Left lung (tissue), 10 donors: ENCODE measurements around the gene GORASP2. TPM values are rescaled to one million over a fixed set of nuclear protein-coding genes. Genes with fewer than 3 reads are reported as not detected.
"Not testable (repeated sequence)": the region's sequence is repeated elsewhere in the genome, so short reads cannot be mapped to it uniquely, and the experiment has no call there.

ENCODE experiments used
- ATAC-seq: fragments of 200-7000 bp; cut with Tn5 transposase; one replicate; pipeline ENCODE4 v1.9.1; 2020; ENCODE audit warnings: moderate library complexity
- DNase-seq, 4 donors: peaks; one replicate each; pipeline ENCODE4 v3.0.0-alpha.2; 2013 to 2020
- H3K27ac ChIP-seq, 2 donors: fragments of 200-600 bp; sonication (generic) in 1 of 2; one replicate each; pipeline versions ENCODE4 v1.5.0 to v1.8.0; 2020 to 2021
- H3K27me3 ChIP-seq, 2 donors: fragments of 200-600 bp; sonication (generic) in 1 of 2; one replicate each; pipeline versions ENCODE4 v1.5.0 to v1.8.0; 2020 to 2021
- H3K36me3 ChIP-seq, 2 donors: fragments of 200-600 bp; sonication (generic) in 1 of 2; one replicate each; pipeline versions ENCODE4 v1.5.0 to v1.8.0; 2020 to 2021
- H3K4me1 ChIP-seq, 2 donors: fragments of 200-600 bp; one replicate each; pipeline ENCODE4 v1.8.0; 2021
- H3K4me3 ChIP-seq, 2 donors: fragments of 200-600 bp; sonication (generic) in 1 of 2; one replicate each; pipeline versions ENCODE4 v1.5.0 to v1.8.0; 2020 to 2021; ENCODE audit warnings: mild to moderate bottlenecking in 1 of 2
- H3K9me3 ChIP-seq, 2 donors: fragments of 200-600 bp; sonication (generic) in 1 of 2; one replicate each; pipeline versions ENCODE4 v1.5.0 to v1.8.0; 2020 to 2021
- CTCF ChIP-seq, 2 donors: fragments of 200-600 bp; sonication (generic) in 1 of 2; IDR thresholded peaks; one replicate each; pipeline versions ENCODE4 v1.5.0 to v1.8.0; 2021; ENCODE audit warnings: antibody characterized with exemption in 2 of 2
- intact Hi-C, 2 donors: fragments of 100-400 bp; cut with DNase I; formaldehyde crosslinking; loops; one replicate each; pipeline versions ENCODE4 v1.11.2 to v1.14.2; 2022
- polyA plus RNA-seq, 6 donors: library from polyadenylated mRNA; unstranded; fragments of 120-200 nt; gene quantifications; one replicate each; pipeline ENCODE4 v1.2.1, GENCODE V29; 2013; ENCODE audit not compliant: insufficient read length in 6 of 6
- total RNA-seq, 2 donors: library from RNA; stranded (reverse); fragmentation: NEBNext Ultra II Directional; extraction: Animal tissue kit (Norgen Biotek cat#: 25700); gene quantifications; one replicate each; pipeline ENCODE4 v1.2.1, GENCODE V29; 2021
- donor health status: DM: no; HTN: yes; CAD: no.
- donor health status: DM: no; HTN: no; CAD: no.

GORASP2 gene
- total and polyA plus RNA-seq, 8 donors = 67.6 to 93.1 (median 79.5) TPM

- no peak for ATAC-seq
- H3K9me3 ChIP-seq = peaks cover 0 to 35% of the 10 kb centered on the region in 2 donors
- intact Hi-C loops = no loop called here
Measured at GRCh38 chr2:170905864-170906263, 23.2 kb upstream of the GORASP2 start.

GRCh38 chr2:170911314-170911889 lies 17.7 kb upstream of the GORASP2 start:
- Histone ChIP-seq H3K27me3 (no peaks in the 10 kb centered on the region), H3K9me3 (peaks cover 0 to 90% of the 10 kb centered on the region in 2 donors), H3K4me3 (no peak overlapping the region), H3K36me3 (no peaks in the 10 kb centered on the region), H3K4me1 (no peaks in the 10 kb centered on the region), H3K27ac (no peak overlapping the region)
- TF ChIP-seq CTCF (IDR thresholded peaks at IDR 0.05) = no peak
- ATAC-seq (no peak), DNase-seq (no peak)
- intact Hi-C loops = no loop called here

More at GRCh38 chr2:170905864-170906263, 23.2 kb upstream of the GORASP2 start:
- DNase-seq = no peak
- no peak overlapping the region for H3K27ac ChIP-seq
- H3K27me3 ChIP-seq = no peaks in the 10 kb centered on the region
- no peak for TF ChIP-seq CTCF (IDR thresholded peaks at IDR 0.05)
- H3K4me1 ChIP-seq = no peaks in the 10 kb centered on the region
- H3K36me3 ChIP-seq = no peaks in the 10 kb centered on the region
- H3K4me3 ChIP-seq = no peak overlapping the region

- H3K4me1 ChIP-seq, H3K27ac ChIP-seq, H3K36me3 ChIP-seq, H3K4me3 ChIP-seq, ATAC-seq, intact Hi-C loops, H3K27me3 ChIP-seq: not testable (repeated sequence)
- peaks cover 0 to 91% of the 10 kb centered on the region in 2 donors for H3K9me3 ChIP-seq
- DNase-seq = peak in 1 of 4 donors; percentile 50
Measured at GRCh38 chr2:170914994-170915666, 13.9 kb upstream of the GORASP2 start.

- TF ChIP-seq CTCF (IDR thresholded peaks at IDR 0.05) = no peak
- Histone ChIP-seq H3K9me3 (peaks cover 0 to 69% of the 10 kb centered on the region in 2 donors), H3K27ac (no peak overlapping the region), H3K27me3 (no peaks in the 10 kb centered on the region), H3K36me3 (no peaks in the 10 kb centered on the region), H3K4me3 (no peak overlapping the region), H3K4me1 (no peaks in the 10 kb centered on the region)
- ATAC-seq (no peak), DNase-seq (peak in 1 of 4 donors; percentile 52)
- intact Hi-C loops = no loop called here
Measured at GRCh38 chr2:170917219-170917913, 11.7 kb upstream of the GORASP2 start.

GRCh38 chr2:170917957-170918356 lies 11.1 kb upstream of the GORASP2 start:
- Histone ChIP-seq H3K36me3 (no peaks in the 10 kb centered on the region), H3K9me3 (peaks cover 0 to 63% of the 10 kb centered on the region in 2 donors), H3K4me1 (no peaks in the 10 kb centered on the region), H3K27me3 (no peaks in the 10 kb centered on the region), H3K4me3 (no peak overlapping the region), H3K27ac (no peak overlapping the region)
- intact Hi-C loops = no loop called here
- no peak for TF ChIP-seq CTCF (IDR thresholded peaks at IDR 0.05)
- DNase-seq (no peak), ATAC-seq (no peak)

GRCh38 chr2:170921873-170922272 lies 7.2 kb upstream of the GORASP2 start:
- H3K4me3 ChIP-seq, H3K36me3 ChIP-seq, DNase-seq, H3K27ac ChIP-seq, H3K4me1 ChIP-seq, ATAC-seq, intact Hi-C loops, H3K27me3 ChIP-seq: not testable (repeated sequence)
- H3K9me3 ChIP-seq = peaks cover 0 to 37% of the 10 kb centered on the region in 2 donors
